ENCODE results near the gene USP6NL.

USP6NL gene

GRCh38 chr10:11551104-11551503, 60.3 kb downstream of the USP6NL start:
- no peak for DNase-seq (ENCODE audit: low spot score)

- DNase-seq (ENCODE audit: low spot score), result no peak
These were observed 62.7 kb downstream of the USP6NL start for GRCh38 chr10:11548768-11549099.

GRCh38 chr10:11548065-11548767, 63.2 kb downstream of the USP6NL start:
- no peak for DNase-seq (ENCODE audit: low spot score)

DNA sequence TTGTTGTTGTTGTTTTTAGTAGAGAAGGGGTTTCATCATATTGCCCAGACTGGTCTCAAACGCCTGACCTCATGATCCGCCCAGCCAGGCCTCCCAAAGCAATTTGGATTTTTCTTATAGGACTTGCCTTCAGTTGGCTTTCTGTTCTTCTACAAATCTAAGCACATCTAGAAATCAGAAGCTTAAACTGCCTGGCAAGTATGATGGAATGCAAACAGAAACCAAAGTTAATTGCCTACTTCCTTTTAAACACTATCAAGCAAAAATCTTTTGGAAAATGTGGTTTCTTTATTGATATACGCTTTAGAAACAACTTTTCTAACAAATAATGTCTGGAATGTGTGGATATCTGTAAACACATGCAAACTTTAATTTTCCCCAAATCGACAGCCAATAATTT, 64.9 kb downstream of the USP6NL start:
- no peak for DNase-seq (ENCODE audit: low spot score)

- no peak for DNase-seq (ENCODE audit: low spot score)
These were observed 70.2 kb downstream of the USP6NL start for GRCh38 chr10:11541296-11541695.

DNA sequence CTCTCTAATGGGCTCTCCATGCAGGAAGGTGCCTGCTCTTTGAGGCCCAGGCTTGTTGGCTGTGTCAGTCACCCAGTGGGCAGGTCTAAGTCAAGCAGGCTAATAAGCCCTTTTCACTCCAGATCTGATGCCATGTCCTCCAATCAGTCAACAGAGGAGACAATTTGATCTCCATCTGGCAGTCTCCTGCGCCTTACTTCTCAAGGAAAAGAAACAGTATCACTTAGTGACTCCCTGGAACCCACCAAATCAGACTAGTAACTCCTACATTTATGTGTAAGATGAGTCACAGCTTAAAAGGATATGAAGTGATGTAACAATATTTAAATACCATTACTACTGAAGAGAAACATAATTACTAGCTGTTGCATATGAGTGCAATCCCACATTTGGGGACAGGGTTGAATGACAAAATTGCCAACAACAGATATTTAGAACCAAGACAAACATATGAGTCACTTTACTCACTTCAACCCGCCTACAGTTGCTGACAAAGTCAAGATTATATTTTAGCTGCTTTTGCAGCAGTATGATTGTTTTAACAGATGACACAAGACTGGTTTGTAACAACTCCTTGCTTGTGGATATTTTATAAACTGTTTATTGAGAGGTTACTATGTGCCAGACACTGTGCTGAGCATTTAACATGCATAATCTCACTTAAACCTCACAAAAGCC, 72.1 kb downstream of the USP6NL start:
- no peak for DNase-seq (ENCODE audit: low spot score)

- DNase-seq (ENCODE audit: low spot score), result no peak
These were observed 72.6 kb downstream of the USP6NL start for GRCh38 chr10:11538834-11539190.

GRCh38 chr10:11536228-11536627, 75.2 kb downstream of the USP6NL start:
- no peak for DNase-seq (ENCODE audit: low spot score)

DNA sequence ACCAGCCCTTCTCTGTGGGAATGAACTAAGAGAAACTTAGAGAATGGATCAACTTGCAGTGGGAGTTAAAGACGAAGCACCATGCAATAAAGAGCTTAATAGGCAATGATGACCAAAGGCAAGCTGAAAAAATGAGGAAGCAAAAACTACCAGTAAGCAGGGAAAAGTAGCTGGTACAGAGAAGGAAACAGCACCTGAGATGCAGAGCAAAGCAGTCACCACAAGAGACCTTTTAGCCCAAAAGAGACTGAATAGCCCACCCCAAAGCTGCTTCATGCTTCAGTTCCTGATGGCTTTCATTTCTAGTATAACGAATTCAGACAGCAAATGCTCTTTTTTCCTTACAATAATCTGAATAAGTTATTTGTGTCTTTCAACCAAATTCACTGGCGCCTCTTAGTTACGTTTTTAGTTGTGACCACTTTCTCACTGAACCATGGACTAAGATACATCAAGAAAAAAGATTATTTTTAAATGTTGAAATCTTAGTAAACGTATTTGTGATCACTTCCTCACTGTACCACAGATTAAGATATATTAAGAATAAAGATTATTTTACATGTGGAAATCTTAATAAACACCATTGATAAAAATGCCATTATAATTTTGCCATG, 76.0 kb downstream of the USP6NL start:
- DNase-seq (ENCODE audit: low spot score), result no peak

DNA sequence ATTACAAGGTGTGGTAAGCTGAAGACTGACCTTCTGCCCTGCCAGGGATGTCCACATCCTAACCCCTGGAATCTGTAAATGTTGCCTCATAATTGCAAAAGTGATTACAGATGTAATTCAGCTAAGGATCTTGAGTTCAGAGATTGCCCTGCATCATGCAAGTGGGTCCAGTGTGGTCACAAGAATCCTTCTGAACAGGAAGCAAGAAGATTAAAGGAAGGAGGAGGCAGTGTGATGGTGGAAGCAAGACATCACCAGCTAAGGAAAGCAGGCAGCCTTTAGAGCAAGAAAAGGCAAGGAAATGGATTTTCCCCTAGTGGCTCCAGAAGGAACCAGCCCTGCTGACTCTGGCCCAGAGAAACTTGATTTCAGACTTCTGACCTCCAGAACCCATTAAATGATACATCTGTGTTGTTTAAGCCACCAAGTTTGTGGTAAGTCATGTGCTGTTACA, 78.1 kb downstream of the USP6NL start:
- no peak for DNase-seq (ENCODE audit: low spot score)

DNA sequence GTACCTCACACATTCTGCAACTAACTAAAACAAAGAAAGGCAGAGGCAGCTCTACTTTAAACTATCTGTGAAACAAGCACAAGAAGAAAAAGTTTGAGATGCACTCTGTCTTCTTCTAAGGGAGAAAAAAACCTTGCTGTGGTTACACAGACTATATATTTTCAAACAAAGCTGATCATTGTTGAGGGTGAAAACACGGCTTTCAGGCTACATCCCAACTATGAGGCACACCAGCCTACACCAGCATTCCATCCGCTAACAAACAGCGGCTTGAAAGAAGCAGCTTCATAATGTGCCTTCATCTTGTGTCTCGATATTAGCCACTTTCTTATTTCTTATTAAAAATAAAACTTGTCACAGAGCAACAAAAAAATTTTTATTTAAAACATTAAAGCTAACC, 79.1 kb downstream of the USP6NL start:
- DNase-seq (ENCODE audit: low spot score), result no peak

GRCh38 chr10:11530806-11531205, 80.6 kb downstream of the USP6NL start:
- no peak for DNase-seq (ENCODE audit: low spot score)

DNA sequence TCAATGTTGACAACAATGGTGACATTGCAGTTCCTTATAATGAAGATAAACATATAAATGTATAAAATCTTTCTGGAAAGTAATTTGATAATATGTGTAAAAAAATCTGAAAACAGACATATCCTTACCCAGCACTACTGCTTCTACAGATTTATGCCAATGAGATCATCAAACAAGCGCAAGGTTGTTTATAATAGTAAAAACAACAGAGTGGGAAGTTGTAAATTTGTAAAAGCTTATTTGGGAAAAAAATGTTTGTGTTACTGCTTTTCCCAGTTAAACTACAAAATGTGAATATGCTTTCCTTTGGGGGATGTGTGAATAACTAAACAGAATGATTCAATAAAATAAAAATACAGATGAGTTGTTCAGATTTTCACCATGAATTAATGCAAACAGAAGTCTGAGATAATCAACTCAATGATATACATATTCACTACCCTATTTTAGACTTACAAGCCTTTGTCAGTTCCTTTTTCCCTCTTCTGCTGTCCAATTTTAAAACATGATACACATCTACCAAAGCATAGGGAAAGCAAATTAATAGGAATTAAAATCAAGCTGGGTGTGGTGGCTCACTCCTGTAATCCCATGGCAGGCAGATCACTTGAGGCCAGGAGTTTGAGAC, 82.1 kb downstream of the USP6NL start:
- no peak for DNase-seq (ENCODE audit: low spot score)

GRCh38 chr10:11528286-11528685, 83.2 kb downstream of the USP6NL start:
- no peak for DNase-seq (ENCODE audit: low spot score)

- DNase-seq (ENCODE audit: low spot score), result no peak
These were observed 83.7 kb downstream of the USP6NL start for GRCh38 chr10:11527691-11528255.

- DNase-seq (ENCODE audit: low spot score), result no peak
These were observed 84.4 kb downstream of the USP6NL start for GRCh38 chr10:11527068-11527467.

DNA sequence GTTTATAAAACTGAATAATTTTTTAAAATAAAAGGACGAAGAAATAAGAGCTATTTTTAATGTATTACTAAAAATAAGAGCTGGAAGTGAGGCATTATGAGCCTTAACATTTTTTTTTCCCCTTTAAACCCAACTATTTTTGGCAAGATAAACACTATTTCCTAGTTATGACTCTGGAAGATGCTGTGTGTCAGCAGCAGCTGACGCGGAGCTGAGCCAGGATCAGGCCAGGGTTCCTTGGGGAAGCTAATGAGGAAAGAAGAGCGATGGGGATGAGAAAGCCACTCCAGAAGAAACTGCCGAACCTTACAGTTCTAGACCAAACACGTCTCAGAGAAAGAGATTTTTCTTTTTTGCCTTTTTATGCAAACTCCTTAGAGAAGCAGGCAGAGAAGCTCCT, 85.9 kb downstream of the USP6NL start:
- no peak for DNase-seq (ENCODE audit: low spot score)

DNA sequence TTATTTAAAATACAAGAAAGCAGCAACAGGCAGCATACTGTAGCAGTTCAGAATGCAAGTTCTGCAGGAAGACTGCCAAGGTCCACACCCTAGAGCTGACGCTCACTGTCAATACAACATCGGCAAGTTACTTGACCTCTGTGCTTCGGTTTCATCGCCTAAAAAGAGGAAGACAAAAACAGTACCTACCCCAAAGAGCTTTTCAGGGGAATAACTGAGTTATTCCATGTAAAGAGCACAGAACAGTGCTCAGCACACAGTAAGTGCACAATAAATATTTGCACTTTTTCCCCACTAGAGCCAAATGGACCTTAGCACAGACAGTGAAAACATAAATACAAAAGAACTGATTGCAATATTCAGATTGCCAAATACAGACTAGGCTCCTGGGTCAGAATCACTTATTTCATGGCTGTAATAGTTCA, 88.6 kb downstream of the USP6NL start:
- DNase-seq (ENCODE audit: low spot score), result no peak

DNA sequence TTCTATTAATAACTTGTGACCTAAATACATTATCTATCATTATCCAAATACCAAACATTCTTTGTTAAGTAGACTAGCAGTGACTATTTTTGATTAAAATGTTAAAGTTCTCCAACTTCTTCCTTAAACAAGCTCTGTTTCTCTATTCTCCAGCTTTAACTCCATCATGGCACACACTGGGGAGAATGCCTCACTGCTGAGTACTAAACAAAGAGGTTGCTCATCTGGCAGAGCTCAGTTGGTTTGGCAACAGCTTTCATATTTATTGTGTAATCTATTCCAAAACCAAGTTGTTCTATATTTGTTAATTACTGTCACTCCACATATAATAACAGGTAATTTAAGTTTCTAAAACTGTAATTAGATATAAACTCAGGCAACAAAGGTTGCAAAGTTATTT, 89.6 kb downstream of the USP6NL start:
- DNase-seq (ENCODE audit: low spot score), result no peak

DNA sequence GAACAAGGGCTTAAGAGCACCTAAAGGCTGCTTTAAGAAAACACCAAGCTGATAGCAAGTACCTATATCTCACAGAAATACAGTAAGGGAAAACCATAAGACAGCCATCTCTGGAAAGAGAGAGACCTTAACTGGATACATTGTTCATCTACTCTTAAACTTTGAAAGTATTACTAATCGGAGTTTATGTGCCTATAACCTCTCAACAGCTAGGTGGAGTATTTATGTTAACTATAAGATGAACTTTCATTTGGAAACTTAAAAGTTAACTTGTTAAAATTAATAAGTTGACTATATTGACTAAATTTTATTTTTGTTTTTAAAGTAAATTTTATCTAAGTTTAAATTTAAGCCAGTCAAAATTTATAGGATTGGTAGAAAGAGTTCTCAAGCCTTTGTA, 90.6 kb downstream of the USP6NL start:
- DNase-seq (ENCODE audit: low spot score), result no peak

DNA sequence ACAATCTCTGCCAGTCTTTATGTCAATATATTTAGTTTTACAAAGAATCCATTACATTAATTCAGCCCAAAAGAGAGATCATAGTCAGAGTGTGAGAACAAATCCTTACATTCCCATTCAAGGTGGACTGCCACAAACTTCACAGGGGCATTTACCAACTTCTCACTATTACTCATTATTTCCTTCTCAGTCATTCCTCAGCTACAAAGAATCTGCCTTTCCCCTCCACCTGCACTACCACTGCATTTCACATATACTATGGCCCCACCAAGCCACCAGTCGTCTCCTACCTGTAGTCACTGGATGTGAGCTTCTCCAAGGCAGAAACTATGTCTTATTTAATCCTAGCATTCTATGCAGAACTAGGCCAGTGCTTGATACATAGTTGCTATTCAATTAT, 94.3 kb downstream of the USP6NL start:
- no peak for DNase-seq (ENCODE audit: low spot score)

GRCh38 chr10:11516431-11516746, 95.1 kb downstream of the USP6NL start:
- DNase-seq (ENCODE audit: low spot score), result no peak
